A673 (cell line): ENCODE measurements around the gene PPP4C. TPM values are rescaled to one million over a fixed set of nuclear protein-coding genes. Genes with fewer than 3 reads are reported as not detected.

Experiments used
- BruUV-seq: library from RNA; stranded (reverse); fragments of 400-500 nt; replicated peaks from 2 replicates; lab custom pipeline; 2021; lab: Mats Ljungman, UMichigan
- CTCF ChIA-PET: fragments of 300-600 bp; sonication (Branson Sonifier 250); formaldehyde crosslinking; loops from one replicate; lab custom pipeline; 2022; ENCODE audit warnings: antibody characterized with exemption; lab: Charles Lee
- POLR2A ChIA-PET: fragments of 300-600 bp; sonication (Branson Sonifier 250); formaldehyde crosslinking; loops from one replicate; lab custom pipeline; 2022; ENCODE audit warnings: antibody characterized with exemption; ENCODE audit not compliant: low non-redundant PET; lab: Charles Lee
- DNase-seq: peaks from one replicate; pipeline ENCODE4 v3.0.0-alpha.2; 2015; ENCODE audit warnings: low spot score
- H3K27ac ChIP-seq: fragments of 200-600 bp; sonication (generic); 2 replicates; pipeline ENCODE4 v1.5.1; 2016; ENCODE audit warnings: mixed run types, low read depth, mild to moderate bottlenecking, mixed read lengths, antibody characterized with exemption, low read length; ENCODE audit not compliant: poor library complexity, severe bottlenecking
- H3K27me3 ChIP-seq: fragments of 200-600 bp; sonication (generic); replicated peaks from 2 replicates; pipeline ENCODE4 v1.6.1; 2017; ENCODE audit warnings: mixed run types, low read depth, mild to moderate bottlenecking, mixed read lengths, antibody characterized with exemption, low read length; ENCODE audit not compliant: insufficient read depth, poor library complexity
- H3K36me3 ChIP-seq: fragments of 200-600 bp; sonication (generic); 2 replicates; pipeline ENCODE4 v1.6.1; 2016; ENCODE audit warnings: mixed run types, mild to moderate bottlenecking, mixed read lengths, antibody characterized with exemption, low read length; ENCODE audit not compliant: insufficient read depth, poor library complexity, severe bottlenecking
- H3K4me1 ChIP-seq: fragments of 200-600 bp; sonication (generic); 2 replicates; pipeline ENCODE4 v1.6.1; 2017; ENCODE audit warnings: mixed run types, mild to moderate bottlenecking, mixed read lengths, antibody characterized with exemption, low read length; ENCODE audit not compliant: insufficient read depth, poor library complexity, severe bottlenecking
- H3K4me3 ChIP-seq: fragments of 200-600 bp; sonication (generic); 2 replicates; pipeline ENCODE4 v1.5.1; 2016; ENCODE audit warnings: low read depth, mixed run types, mild to moderate bottlenecking, mixed read lengths, low read length; ENCODE audit not compliant: poor library complexity, severe bottlenecking
- H3K9me3 ChIP-seq: fragments of 200-600 bp; sonication (generic); 2 replicates; pipeline ENCODE4 v1.6.1; 2016; ENCODE audit warnings: mixed run types, low read depth, mild to moderate bottlenecking, mixed read lengths, antibody characterized with exemption, low read length; ENCODE audit not compliant: poor library complexity, severe bottlenecking
- EZH2 ChIP-seq: fragments of 200-600 bp; sonication (generic); IDR thresholded peaks from 2 replicates; pipeline ENCODE4 v1.6.1; 2017; ENCODE audit warnings: borderline replicate concordance, low read depth, mild to moderate bottlenecking, mixed read lengths, antibody characterized with exemption, low read length; ENCODE audit not compliant: poor library complexity, severe bottlenecking
- intact Hi-C: fragments of 100-400 bp; cut with micrococcal nuclease; formaldehyde crosslinking; loops from one replicate; pipeline ENCODE4 v1.10.0; 2022; ENCODE audit not compliant: unreplicated experiment
- total RNA-seq: library from RNA; stranded (reverse); gene quantifications from 2 replicates; pipeline ENCODE4 v1.2.3, GENCODE V29; 2021
- TF ChIP-seq, protein P1 (sequence below): fragments of 300-800, 200-600 bp; sonication (generic); conservative IDR thresholded peaks from 2 replicates; pipeline ENCODE4 v1.5.1; 2017; ENCODE audit warnings: low read depth, mild to moderate bottlenecking, antibody characterized with exemption, low read length, moderate library complexity, mixed read lengths

PPP4C gene
- total RNA-seq, 1 experiment from 2014 or later = 122 TPM

DNA sequence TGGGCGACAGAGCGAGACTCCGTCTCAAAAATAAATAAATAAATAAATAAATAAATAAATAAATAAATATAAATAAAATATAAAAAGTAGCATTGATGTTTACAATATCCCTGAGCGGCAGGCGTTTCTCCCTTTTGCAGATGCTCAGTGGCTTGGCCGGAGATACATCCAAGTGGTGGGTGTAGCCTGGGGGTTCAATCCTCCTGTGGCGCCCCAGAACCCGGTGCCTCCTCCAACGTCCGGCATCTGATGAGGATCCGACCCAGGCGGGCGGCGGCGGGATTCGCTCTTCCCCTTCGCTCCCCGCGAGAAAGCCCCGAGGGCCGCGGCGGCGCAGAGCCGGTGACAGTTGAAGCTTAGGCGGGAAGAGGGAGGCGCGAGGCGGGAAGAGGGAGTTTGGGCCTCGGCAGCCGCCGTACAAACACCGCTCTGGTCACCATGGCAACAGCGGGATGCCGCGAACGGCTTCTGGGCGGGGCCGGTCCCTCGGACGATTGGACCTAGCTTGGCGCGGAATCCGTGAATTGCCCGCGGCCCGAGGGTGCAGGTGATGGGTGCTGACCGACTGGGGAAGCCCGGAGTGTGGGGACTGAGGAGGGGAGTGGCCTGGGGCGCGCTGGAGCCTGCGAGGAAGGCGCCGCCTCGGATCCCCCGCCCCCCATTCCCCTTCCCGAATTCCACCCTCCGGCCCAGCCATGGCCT lies 23.0 kb upstream of the PPP4C start:
- Histone ChIP-seq H3K4me1 (peaks cover 9% of the 10 kb centered on the region), H3K4me3 (peak overlapping the region; percentile 85), H3K27ac (peak overlapping the region; percentile 81), H3K9me3 (no peaks in the 10 kb centered on the region), H3K36me3 (peaks cover 13% of the 10 kb centered on the region), H3K27me3 (no peaks in the 10 kb centered on the region)
- peak; percentile 95 for DNase-seq
- intact Hi-C loops = no loop called here
- no peak for TF ChIP-seq EZH2
- TF ChIP-seq, protein P1, sequence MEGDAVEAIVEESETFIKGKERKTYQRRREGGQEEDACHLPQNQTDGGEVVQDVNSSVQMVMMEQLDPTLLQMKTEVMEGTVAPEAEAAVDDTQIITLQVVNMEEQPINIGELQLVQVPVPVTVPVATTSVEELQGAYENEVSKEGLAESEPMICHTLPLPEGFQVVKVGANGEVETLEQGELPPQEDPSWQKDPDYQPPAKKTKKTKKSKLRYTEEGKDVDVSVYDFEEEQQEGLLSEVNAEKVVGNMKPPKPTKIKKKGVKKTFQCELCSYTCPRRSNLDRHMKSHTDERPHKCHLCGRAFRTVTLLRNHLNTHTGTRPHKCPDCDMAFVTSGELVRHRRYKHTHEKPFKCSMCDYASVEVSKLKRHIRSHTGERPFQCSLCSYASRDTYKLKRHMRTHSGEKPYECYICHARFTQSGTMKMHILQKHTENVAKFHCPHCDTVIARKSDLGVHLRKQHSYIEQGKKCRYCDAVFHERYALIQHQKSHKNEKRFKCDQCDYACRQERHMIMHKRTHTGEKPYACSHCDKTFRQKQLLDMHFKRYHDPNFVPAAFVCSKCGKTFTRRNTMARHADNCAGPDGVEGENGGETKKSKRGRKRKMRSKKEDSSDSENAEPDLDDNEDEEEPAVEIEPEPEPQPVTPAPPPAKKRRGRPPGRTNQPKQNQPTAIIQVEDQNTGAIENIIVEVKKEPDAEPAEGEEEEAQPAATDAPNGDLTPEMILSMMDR = no peak
- ChIA-PET CTCF (interaction anchor here (1.1 kb wide), 1 partner anchor 21 kb away, joined by 3 read pairs; the partner anchor contains the start of gene TLCD3B), POLR2A (no interaction called here)
- no TSS peak for BruUV-seq

- Histone ChIP-seq H3K4me3 (peak overlapping the region; percentile 85), H3K36me3 (peaks cover 15% of the 10 kb centered on the region), H3K4me1 (peaks cover 9% of the 10 kb centered on the region), H3K27me3 (no peaks in the 10 kb centered on the region), H3K9me3 (no peaks in the 10 kb centered on the region), H3K27ac (peak overlapping the region; percentile 81)
- intact Hi-C loops = no loop called here
- TF ChIP-seq, protein P1 = no peak
- no peak for TF ChIP-seq EZH2
- ChIA-PET POLR2A (no interaction called here), CTCF (interaction anchor here (1.1 kb wide), 1 partner anchor 22 kb away, joined by 3 read pairs; the partner anchor contains the start of gene TLCD3B)
- BruUV-seq = TSS peak; percentile 50
- DNase-seq = peak; percentile 92
Measured at GRCh38 chr16:30053376-30054015, 22.3 kb upstream of the PPP4C start.

DNA sequence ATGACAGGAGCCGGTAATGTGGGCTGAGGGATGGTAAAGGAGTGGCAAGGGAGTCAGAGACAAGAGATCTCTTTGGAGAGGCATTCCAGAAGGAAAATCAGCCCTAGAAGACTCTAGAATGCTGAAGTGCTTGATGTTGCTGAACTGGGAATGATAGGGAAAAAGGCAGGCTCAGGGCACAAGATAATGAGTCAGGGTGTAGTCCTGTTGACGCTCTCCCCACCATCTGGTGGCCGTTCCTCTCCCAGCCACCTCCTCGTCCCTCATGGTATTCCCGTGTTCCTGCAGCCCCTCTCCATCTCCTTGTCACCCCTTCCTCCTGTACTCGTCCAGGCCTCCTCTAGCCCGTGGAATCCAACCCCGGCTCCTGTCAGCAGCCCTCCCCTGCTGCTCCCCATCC lies 21.3 kb upstream of the PPP4C start:
- Histone ChIP-seq H3K27me3 (no peaks in the 10 kb centered on the region), H3K27ac (no peak overlapping the region), H3K4me3 (peak overlapping the region; percentile 85), H3K9me3 (no peaks in the 10 kb centered on the region), H3K36me3 (peaks cover 21% of the 10 kb centered on the region), H3K4me1 (peaks cover 9% of the 10 kb centered on the region)
- no peak for DNase-seq
- ChIA-PET CTCF (no interaction called here), POLR2A (interaction anchor here (0.6 kb wide), 1 partner anchor 583 kb away, joined by 5 read pairs; no protein-coding TSS in a partner anchor)
- BruUV-seq = no TSS peak
- TF ChIP-seq, protein P1 = no peak
- no peak for TF ChIP-seq EZH2
- intact Hi-C loops = no loop called here
